Measurements from ENCODE around the gene DUSP12. TPM values are rescaled to one million over a fixed set of nuclear protein-coding genes. Genes with fewer than 3 reads are reported as not detected.

DUSP12 gene
- total RNA-seq, 2 experiments from 2014 or later: 20.3 to 23.0 TPM

DNA sequence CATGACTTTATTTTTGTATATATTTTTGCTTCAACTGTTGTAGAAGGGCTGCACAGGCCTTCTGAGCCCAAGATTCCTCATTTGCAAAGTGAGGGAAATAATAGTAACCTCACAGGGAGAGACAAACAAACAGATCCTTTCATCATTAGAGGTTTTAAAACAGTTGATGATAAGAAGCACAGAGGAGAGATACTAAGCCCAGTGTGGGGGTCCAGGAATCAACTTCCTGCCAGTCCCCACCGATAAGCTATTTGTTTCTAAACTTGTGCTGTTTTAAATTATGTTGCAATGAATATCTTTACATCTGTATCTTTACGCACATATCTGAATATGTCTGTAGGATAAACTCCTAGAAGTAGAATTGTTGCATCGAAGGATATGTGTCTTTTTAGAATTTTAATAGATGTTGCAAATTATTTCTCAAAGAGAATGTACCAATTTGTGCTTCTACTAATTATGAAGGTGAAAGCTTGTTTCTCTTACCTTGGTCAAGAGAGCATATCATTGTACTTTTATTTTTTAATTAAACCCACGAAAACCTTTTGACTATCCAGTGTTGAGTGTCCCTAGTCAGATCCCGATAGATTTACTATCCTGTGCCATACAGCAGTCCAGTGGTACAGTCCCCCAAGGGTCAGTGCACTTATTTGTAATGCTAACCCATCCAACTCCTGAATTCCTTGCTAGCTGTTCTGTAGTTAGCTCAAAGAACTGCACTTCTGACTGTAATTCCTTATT, 17.4 kb upstream of the DUSP12 start:
- no peaks in the 10 kb centered on the region for H3K27me3 ChIP-seq (ENCODE audit: control insufficient read depth in 1 of 2, insufficient read depth in 2 of 2, low read length in 2 of 2)
- H3K9me3 ChIP-seq (ENCODE audit: control insufficient read depth in 1 of 2, insufficient read depth in 1 of 2, low read length in 2 of 2): no peaks in the 10 kb centered on the region
- no peaks in the 10 kb centered on the region for H3K36me3 ChIP-seq (ENCODE audit: insufficient read depth, low read length)
- no peak for DNase-seq
- ChIA-PET POLR2A (interaction anchor here (0.9 kb wide), 1 partner anchor 17 kb away, joined by 3 read pairs; the partner anchor contains the start of gene DUSP12), CTCF (interaction anchor here (1.1 kb wide), 1 partner anchor 9 kb away, joined by 6 read pairs; no protein-coding TSS in a partner anchor)
- Mint-ChIP-seq H3K4me1 (ENCODE audit: low read depth) (peaks cover 29% of the 10 kb centered on the region), H3K27me3 (peaks cover 32% of the 10 kb centered on the region), H3K4me3 (no peak overlapping the region), H3K27ac (no peak overlapping the region), H3K36me3 (ENCODE audit: low read depth) (peaks cover 3% of the 10 kb centered on the region), H3K9me3 (no peaks in the 10 kb centered on the region)
- TF ChIP-seq, protein P1, sequence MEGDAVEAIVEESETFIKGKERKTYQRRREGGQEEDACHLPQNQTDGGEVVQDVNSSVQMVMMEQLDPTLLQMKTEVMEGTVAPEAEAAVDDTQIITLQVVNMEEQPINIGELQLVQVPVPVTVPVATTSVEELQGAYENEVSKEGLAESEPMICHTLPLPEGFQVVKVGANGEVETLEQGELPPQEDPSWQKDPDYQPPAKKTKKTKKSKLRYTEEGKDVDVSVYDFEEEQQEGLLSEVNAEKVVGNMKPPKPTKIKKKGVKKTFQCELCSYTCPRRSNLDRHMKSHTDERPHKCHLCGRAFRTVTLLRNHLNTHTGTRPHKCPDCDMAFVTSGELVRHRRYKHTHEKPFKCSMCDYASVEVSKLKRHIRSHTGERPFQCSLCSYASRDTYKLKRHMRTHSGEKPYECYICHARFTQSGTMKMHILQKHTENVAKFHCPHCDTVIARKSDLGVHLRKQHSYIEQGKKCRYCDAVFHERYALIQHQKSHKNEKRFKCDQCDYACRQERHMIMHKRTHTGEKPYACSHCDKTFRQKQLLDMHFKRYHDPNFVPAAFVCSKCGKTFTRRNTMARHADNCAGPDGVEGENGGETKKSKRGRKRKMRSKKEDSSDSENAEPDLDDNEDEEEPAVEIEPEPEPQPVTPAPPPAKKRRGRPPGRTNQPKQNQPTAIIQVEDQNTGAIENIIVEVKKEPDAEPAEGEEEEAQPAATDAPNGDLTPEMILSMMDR (IDR thresholded peaks at IDR 0.05): no peak
- no peak for ATAC-seq (ENCODE audit: poor library complexity)
- H3K4me3 ChIP-seq (ENCODE audit: low read length): no peak overlapping the region
- peaks cover 22% of the 10 kb centered on the region for H3K4me1 ChIP-seq (ENCODE audit: insufficient read depth, low read length)
- H3K27ac ChIP-seq (ENCODE audit: low read depth in 1 of 2, low read length in 2 of 2): no peak overlapping the region
- intact Hi-C loops (cut with DNase I, micrococcal nuclease): no loop called here

DNA sequence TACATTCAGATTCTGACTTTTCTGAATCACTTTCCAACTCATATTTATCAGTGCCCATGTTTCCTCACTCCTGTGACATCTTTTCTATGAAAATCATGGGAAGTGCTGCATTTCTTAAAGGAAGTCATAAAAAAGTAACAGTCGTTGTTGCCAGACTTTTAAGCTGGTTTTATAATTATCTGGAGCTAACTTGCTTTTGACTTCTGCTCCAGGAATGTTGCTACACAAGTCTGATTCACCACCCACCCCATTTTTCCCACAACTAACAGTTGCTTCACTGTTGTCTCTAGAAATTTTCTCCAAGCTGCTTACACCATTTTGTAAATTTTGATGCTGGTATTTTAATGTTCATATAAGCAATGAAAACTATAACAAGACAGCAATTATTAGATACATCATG, 16.1 kb upstream of the DUSP12 start:
- Histone ChIP-seq H3K27me3 (ENCODE audit: control insufficient read depth in 1 of 2, insufficient read depth in 2 of 2, low read length in 2 of 2) (no peaks in the 10 kb centered on the region), H3K36me3 (ENCODE audit: insufficient read depth, low read length) (no peaks in the 10 kb centered on the region), H3K4me1 (ENCODE audit: insufficient read depth, low read length) (peaks cover 12% of the 10 kb centered on the region), H3K4me3 (ENCODE audit: low read length) (no peak overlapping the region), H3K9me3 (ENCODE audit: control insufficient read depth in 1 of 2, insufficient read depth in 1 of 2, low read length in 2 of 2) (no peaks in the 10 kb centered on the region), H3K27ac (ENCODE audit: low read depth in 1 of 2, low read length in 2 of 2) (no peak overlapping the region)
- ChIA-PET CTCF (interaction anchor here (0.6 kb wide), 1 partner anchor 246 kb away, joined by 3 read pairs; no protein-coding TSS in a partner anchor), POLR2A (interaction anchor here (1.8 kb wide), 1 partner anchor 16 kb away, joined by 6 read pairs; the partner anchor contains the start of gene DUSP12)
- intact Hi-C loops (cut with DNase I, micrococcal nuclease): no loop called here
- H3K4me1 Mint-ChIP-seq (ENCODE audit: low read depth): peaks cover 19% of the 10 kb centered on the region
- no peak overlapping the region for H3K4me3 Mint-ChIP-seq
- no peaks in the 10 kb centered on the region for H3K9me3 Mint-ChIP-seq
- H3K27ac Mint-ChIP-seq: no peak overlapping the region
- DNase-seq (peak in 1 of 14 experiments; percentile 37), ATAC-seq (ENCODE audit: poor library complexity) (no peak)
- no peaks in the 10 kb centered on the region for H3K36me3 Mint-ChIP-seq (ENCODE audit: low read depth)
- TF ChIP-seq, protein P1 (IDR thresholded peaks at IDR 0.05): no peak
- H3K27me3 Mint-ChIP-seq: peaks cover 26% of the 10 kb centered on the region

DNA sequence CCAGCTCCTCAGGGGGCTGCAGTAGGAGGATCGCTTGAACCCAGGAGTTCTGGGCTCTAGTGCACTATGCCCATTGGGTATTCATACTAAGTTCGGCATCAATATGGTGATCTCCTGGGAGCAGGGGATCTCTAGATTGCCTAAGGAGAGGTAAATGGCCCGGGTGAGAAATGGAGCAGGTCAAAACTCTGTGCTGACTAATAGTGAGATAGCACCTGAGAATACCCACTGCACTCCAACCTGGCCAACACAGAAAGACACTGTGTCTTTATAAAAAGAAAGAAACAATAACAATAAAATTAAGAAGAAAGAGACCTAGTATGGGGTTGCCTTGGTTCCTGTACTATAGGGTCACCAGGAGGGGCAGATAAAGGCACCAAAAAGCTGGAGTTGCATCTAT, 13.7 kb upstream of the DUSP12 start:
- peaks cover 30% of the 10 kb centered on the region for H3K27me3 Mint-ChIP-seq
- peaks cover 15% of the 10 kb centered on the region for H3K4me1 Mint-ChIP-seq (ENCODE audit: low read depth)
- Histone ChIP-seq H3K4me1 (ENCODE audit: insufficient read depth, low read length) (peaks cover 19% of the 10 kb centered on the region), H3K9me3 (ENCODE audit: control insufficient read depth in 1 of 2, insufficient read depth in 1 of 2, low read length in 2 of 2) (no peaks in the 10 kb centered on the region), H3K36me3 (ENCODE audit: insufficient read depth, low read length) (no peaks in the 10 kb centered on the region), H3K27ac (ENCODE audit: low read depth in 1 of 2, low read length in 2 of 2) (no peak overlapping the region), H3K27me3 (ENCODE audit: control insufficient read depth in 1 of 2, insufficient read depth in 2 of 2, low read length in 2 of 2) (no peaks in the 10 kb centered on the region), H3K4me3 (ENCODE audit: low read length) (no peak overlapping the region)
- TF ChIP-seq, protein P1 (IDR thresholded peaks at IDR 0.05): no peak
- ChIA-PET CTCF (interaction anchor here (3.7 kb wide), 1 partner anchor 10 kb away, joined by 11 read pairs; no protein-coding TSS in a partner anchor), POLR2A (interaction anchor here (1.0 kb wide), 1 partner anchor 9 kb away, joined by 4 read pairs; no protein-coding TSS in a partner anchor)
- no peaks in the 10 kb centered on the region for H3K9me3 Mint-ChIP-seq
- no peak overlapping the region for H3K4me3 Mint-ChIP-seq
- H3K36me3 Mint-ChIP-seq (ENCODE audit: low read depth): no peaks in the 10 kb centered on the region
- no peak for ATAC-seq (ENCODE audit: poor library complexity)
- no peak overlapping the region for H3K27ac Mint-ChIP-seq
- intact Hi-C loops (cut with DNase I, micrococcal nuclease): no loop called here
- no peak for DNase-seq

All from CD4-positive, alpha-beta T cell (primary cell).